ENCODE data around the gene SNAPC3.

Gene SNAPC3

DNA sequence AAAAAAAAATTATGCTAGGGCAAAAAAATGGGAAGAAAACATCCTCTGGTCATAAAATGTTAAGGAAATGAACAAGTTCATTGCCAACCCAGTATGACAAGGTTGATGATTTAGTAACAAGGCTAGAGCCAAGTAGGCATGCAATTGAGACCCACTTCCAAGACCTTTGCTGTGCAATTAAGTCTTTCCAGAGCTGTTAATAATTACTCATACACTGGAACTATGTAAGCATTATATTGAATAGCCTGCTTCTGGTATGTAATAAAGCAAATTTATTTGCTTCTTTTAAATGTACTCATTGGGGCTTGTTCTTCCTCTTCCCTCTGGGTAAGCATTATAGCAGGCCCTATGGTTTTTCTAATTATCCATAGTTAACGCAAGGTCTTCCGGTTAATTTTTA is 32.5 kb upstream of the SNAPC3 start:
- H3K4me1 ChIP-seq (ENCODE audit: control insufficient read depth, insufficient read depth, low read length): no peaks in the 10 kb centered on the region
- no peak overlapping the region for H3K27ac ChIP-seq (ENCODE audit: low read depth, low read length)
- H3K27me3 ChIP-seq (ENCODE audit: control insufficient read depth, insufficient read depth, low read length): no peaks in the 10 kb centered on the region
- H3K4me3 ChIP-seq (ENCODE audit: low read depth, low read length): no peak overlapping the region
- H3K9ac ChIP-seq (ENCODE audit: low read depth, low read length): no peak overlapping the region
- H3K9me3 ChIP-seq (ENCODE audit: control insufficient read depth, insufficient read depth, low read length): no peaks in the 10 kb centered on the region
- H3K36me3 ChIP-seq (ENCODE audit: control insufficient read depth, insufficient read depth, low read length): no peaks in the 10 kb centered on the region

DNA sequence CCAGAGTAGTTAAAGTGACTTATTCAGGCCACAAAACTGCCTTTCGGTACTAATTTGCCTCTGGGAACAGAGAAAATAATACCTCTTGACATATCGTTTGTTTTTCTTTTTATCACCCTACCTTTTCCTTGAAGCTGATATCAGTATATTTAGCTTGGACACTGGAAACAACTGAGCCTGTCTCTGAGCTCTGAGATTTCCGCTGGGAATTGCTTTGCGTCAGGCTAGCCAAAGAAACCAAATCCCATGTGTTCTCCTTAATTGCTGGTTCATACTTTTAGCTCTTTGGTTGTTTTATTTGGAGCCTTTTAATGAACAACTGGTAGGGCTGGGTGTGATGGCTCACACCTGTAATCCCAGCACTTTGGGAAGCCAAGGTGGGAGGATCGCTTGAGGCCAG is 30.3 kb upstream of the SNAPC3 start:
- Histone ChIP-seq H3K9ac (ENCODE audit: low read depth, low read length) (no peak overlapping the region), H3K9me3 (ENCODE audit: control insufficient read depth, insufficient read depth, low read length) (no peaks in the 10 kb centered on the region), H3K4me3 (ENCODE audit: low read depth, low read length) (no peak overlapping the region), H3K27ac (ENCODE audit: low read depth, low read length) (no peak overlapping the region), H3K4me1 (ENCODE audit: control insufficient read depth, insufficient read depth, low read length) (no peaks in the 10 kb centered on the region), H3K27me3 (ENCODE audit: control insufficient read depth, insufficient read depth, low read length) (no peaks in the 10 kb centered on the region), H3K36me3 (ENCODE audit: control insufficient read depth, insufficient read depth, low read length) (no peaks in the 10 kb centered on the region)

DNA sequence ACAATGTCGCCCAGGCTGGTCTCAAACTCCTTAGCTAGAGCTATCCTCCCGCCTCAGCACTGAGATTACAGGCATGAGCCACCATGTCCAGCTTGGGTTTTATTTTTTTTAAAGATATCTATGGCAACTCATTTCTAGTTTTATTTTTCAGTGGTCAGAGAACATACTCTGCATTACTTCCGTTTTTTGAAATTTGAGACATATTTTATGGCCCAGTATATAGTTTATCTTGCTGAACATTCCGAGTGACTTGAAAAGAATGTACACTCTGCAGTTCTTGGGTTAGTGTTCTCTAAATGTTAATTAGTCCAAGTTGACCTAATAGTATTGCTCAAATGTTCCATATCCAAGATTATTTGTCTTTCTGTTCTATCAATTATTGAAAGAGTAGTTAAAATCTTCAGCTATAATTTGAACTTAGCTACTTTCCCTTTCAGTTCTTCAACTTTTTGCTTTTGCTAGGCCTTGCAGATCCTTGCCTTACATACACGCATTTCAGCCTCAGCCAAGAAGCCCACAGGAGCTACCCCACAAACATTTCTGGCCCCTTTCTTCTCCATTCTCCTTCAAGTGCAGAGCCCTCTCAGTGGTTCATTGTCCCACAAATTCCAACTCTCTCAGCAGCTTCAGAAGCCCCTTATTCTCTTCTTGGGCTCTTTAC is 22.3 kb upstream of the SNAPC3 start:
- Histone ChIP-seq H3K36me3 (ENCODE audit: control insufficient read depth, insufficient read depth, low read length) (no peaks in the 10 kb centered on the region), H3K4me3 (ENCODE audit: low read depth, low read length) (no peak overlapping the region), H3K27me3 (ENCODE audit: control insufficient read depth, insufficient read depth, low read length) (no peaks in the 10 kb centered on the region), H3K27ac (ENCODE audit: low read depth, low read length) (no peak overlapping the region), H3K4me1 (ENCODE audit: control insufficient read depth, insufficient read depth, low read length) (no peaks in the 10 kb centered on the region; the same call in 1 of the 2 replicates), H3K9ac (ENCODE audit: low read depth, low read length) (no peak overlapping the region), H3K9me3 (ENCODE audit: control insufficient read depth, insufficient read depth, low read length) (no peaks in the 10 kb centered on the region)

DNA sequence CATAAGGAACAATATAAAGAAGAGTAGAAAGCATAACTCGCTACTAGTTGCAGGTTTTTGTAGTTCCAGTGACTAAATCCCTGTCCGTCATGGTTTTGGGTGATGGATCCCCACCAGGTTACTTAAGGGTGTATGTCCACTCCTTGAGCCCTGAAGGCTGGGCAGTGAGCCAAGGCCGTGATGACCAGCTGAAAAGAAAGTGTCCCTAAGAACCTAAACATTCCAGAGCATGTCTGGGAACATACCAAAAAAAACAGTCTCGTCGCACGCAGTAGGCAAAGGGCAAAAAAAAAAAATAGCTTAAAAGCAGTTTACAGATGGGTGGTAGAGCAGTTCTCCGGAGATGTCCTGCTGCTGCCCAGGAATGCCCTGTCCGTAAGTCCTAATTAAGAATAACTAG is 21.4 kb upstream of the SNAPC3 start:
- no peaks in the 10 kb centered on the region for H3K36me3 ChIP-seq (ENCODE audit: control insufficient read depth, insufficient read depth, low read length)
- H3K9ac ChIP-seq (ENCODE audit: low read depth, low read length): no peak overlapping the region
- H3K27ac ChIP-seq (ENCODE audit: low read depth, low read length): no peak overlapping the region
- no peaks in the 10 kb centered on the region for H3K9me3 ChIP-seq (ENCODE audit: control insufficient read depth, insufficient read depth, low read length)
- no peak overlapping the region for H3K4me3 ChIP-seq (ENCODE audit: low read depth, low read length)
- no peaks in the 10 kb centered on the region for H3K27me3 ChIP-seq (ENCODE audit: control insufficient read depth, insufficient read depth, low read length)
- no peaks in the 10 kb centered on the region; the same call in 1 of the 2 replicates for H3K4me1 ChIP-seq (ENCODE audit: control insufficient read depth, insufficient read depth, low read length)

DNA sequence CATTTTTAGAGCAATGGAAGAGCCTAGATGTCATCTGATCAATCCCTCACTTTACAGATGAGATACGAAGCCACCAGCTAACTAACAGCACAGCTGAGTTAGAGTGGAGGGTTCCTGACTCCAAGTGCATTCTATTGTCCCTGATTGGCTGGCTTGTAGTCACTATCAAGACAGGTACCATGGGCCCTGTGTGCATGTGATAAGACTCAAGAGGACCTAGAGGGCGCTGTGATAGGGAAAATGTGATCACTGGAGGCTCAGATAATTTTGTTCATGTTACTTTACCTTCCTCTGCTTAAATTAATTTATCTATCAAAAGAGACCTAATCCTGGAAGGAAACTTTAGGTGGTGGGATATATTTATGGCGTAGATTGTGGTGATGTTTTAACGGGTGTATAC is 19.5 kb upstream of the SNAPC3 start:
- no peaks in the 10 kb centered on the region; the same call in 1 of the 2 replicates for H3K4me1 ChIP-seq (ENCODE audit: control insufficient read depth, insufficient read depth, low read length)
- H3K36me3 ChIP-seq (ENCODE audit: control insufficient read depth, insufficient read depth, low read length): no peaks in the 10 kb centered on the region
- H3K9ac ChIP-seq (ENCODE audit: low read depth, low read length): no peak overlapping the region
- H3K4me3 ChIP-seq (ENCODE audit: low read depth, low read length): no peak overlapping the region
- no peak overlapping the region for H3K27ac ChIP-seq (ENCODE audit: low read depth, low read length)
- no peaks in the 10 kb centered on the region for H3K9me3 ChIP-seq (ENCODE audit: control insufficient read depth, insufficient read depth, low read length)
- H3K27me3 ChIP-seq (ENCODE audit: control insufficient read depth, insufficient read depth, low read length): no peaks in the 10 kb centered on the region

DNA sequence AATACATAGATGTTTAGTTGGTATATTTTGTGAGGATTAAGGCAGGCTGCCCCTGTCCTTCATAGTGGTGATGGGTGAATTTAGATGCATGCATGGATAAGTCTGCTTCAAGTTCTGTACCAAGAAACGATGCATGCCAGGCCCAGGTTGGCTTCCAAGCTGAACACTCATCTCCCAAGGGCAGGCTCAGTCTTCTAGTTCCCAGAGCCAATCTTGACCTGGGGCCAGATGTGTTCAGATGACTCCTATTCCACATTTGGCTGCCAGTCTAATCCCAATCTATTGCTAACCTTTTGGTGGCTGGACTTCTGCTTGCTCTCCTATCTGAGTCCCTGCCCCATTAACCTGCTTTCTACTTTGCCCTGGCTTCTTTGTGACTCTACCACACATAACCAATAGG is 18.5 kb upstream of the SNAPC3 start:
- H3K9ac ChIP-seq (ENCODE audit: low read depth, low read length): no peak overlapping the region
- H3K4me1 ChIP-seq (ENCODE audit: control insufficient read depth, insufficient read depth, low read length): no peaks in the 10 kb centered on the region; the same call in 1 of the 2 replicates
- H3K27me3 ChIP-seq (ENCODE audit: control insufficient read depth, insufficient read depth, low read length): no peaks in the 10 kb centered on the region
- no peaks in the 10 kb centered on the region for H3K9me3 ChIP-seq (ENCODE audit: control insufficient read depth, insufficient read depth, low read length)
- H3K27ac ChIP-seq (ENCODE audit: low read depth, low read length): no peak overlapping the region
- no peaks in the 10 kb centered on the region for H3K36me3 ChIP-seq (ENCODE audit: control insufficient read depth, insufficient read depth, low read length)
- no peak overlapping the region for H3K4me3 ChIP-seq (ENCODE audit: low read depth, low read length)

DNA sequence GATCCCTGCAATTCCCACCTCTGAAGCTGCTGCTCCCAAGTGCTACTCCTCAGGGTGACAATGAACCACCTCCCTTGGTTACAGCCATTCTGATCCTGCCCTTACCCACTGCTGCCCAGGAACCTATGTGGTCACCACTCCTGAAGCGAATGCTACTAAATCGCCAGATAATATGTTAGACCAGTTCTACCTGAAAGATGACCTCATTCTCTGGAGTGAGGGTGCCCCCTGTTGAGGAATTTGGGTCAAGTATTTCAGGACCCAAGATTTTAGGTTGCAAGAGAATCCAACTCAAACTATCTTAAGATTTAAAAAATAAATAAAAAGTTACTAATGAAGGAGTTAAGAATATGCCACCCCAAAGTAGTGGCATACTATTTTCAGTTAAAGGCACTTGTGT is 5.8 kb upstream of the SNAPC3 start:
- Histone ChIP-seq H3K36me3 (ENCODE audit: control insufficient read depth, insufficient read depth, low read length) (no peaks in the 10 kb centered on the region), H3K27ac (ENCODE audit: low read depth, low read length) (no peak overlapping the region), H3K4me1 (ENCODE audit: control insufficient read depth, insufficient read depth, low read length) (peaks cover 10% of the 10 kb centered on the region), H3K27me3 (ENCODE audit: control insufficient read depth, insufficient read depth, low read length) (no peaks in the 10 kb centered on the region), H3K9ac (ENCODE audit: low read depth, low read length) (no peak overlapping the region), H3K9me3 (ENCODE audit: control insufficient read depth, insufficient read depth, low read length) (no peaks in the 10 kb centered on the region), H3K4me3 (ENCODE audit: low read depth, low read length) (no peak overlapping the region)

DNA sequence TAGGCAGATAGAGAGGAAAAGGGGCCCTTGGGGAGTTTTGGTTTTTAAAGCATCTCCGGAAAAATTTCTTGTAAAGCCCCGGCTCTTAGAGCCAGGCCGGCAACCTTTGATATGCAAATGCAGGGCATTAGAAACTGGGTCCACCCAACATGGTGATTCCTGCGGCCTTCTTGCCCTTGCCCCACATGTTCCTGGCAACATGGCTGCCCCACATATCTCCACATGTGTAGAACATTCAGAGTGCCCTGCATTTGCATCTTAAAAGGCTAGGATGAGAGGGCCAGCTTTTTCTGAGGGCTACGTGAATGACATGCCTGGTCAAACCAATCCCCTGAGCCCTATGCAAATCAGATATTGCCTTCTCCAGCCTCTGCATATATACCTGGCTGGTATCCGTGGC is 5.0 kb upstream of the SNAPC3 start:
- no peaks in the 10 kb centered on the region for H3K36me3 ChIP-seq (ENCODE audit: control insufficient read depth, insufficient read depth, low read length)
- no peak overlapping the region for H3K27ac ChIP-seq (ENCODE audit: low read depth, low read length)
- no peaks in the 10 kb centered on the region for H3K27me3 ChIP-seq (ENCODE audit: control insufficient read depth, insufficient read depth, low read length)
- no peak overlapping the region for H3K9ac ChIP-seq (ENCODE audit: low read depth, low read length)
- H3K9me3 ChIP-seq (ENCODE audit: control insufficient read depth, insufficient read depth, low read length): no peaks in the 10 kb centered on the region
- H3K4me1 ChIP-seq (ENCODE audit: control insufficient read depth, insufficient read depth, low read length): peaks cover 14% of the 10 kb centered on the region
- no peak overlapping the region for H3K4me3 ChIP-seq (ENCODE audit: low read depth, low read length)

DNA sequence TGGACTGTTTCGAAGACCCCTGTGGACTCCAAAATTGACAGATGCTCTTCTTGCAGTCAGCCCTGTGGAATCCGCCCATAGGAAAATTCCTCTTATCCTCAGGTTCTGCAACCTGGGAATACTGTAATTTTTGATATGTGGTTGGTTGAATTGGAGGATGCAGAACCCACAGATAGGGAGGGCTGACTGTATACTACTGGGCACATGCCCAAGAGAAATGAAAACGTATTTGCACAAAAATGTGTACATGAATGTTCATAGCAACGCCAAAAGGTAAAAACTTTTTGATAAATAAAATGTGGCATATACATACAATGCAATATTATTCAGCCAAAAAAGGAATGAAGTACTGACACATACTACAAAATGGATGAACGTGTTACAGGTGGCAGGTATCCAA is 1.9 kb upstream of the SNAPC3 start:
- Histone ChIP-seq H3K27me3 (ENCODE audit: control insufficient read depth, insufficient read depth, low read length) (no peaks in the 10 kb centered on the region), H3K9me3 (ENCODE audit: control insufficient read depth, insufficient read depth, low read length) (no peaks in the 10 kb centered on the region), H3K4me3 (ENCODE audit: low read depth, low read length) (no peak overlapping the region), H3K4me1 (ENCODE audit: control insufficient read depth, insufficient read depth, low read length) (peaks cover 14% of the 10 kb centered on the region), H3K9ac (ENCODE audit: low read depth, low read length) (no peak overlapping the region), H3K36me3 (ENCODE audit: control insufficient read depth, insufficient read depth, low read length) (peaks cover 19% of the 10 kb centered on the region), H3K27ac (ENCODE audit: low read depth, low read length) (no peak overlapping the region)

DNA sequence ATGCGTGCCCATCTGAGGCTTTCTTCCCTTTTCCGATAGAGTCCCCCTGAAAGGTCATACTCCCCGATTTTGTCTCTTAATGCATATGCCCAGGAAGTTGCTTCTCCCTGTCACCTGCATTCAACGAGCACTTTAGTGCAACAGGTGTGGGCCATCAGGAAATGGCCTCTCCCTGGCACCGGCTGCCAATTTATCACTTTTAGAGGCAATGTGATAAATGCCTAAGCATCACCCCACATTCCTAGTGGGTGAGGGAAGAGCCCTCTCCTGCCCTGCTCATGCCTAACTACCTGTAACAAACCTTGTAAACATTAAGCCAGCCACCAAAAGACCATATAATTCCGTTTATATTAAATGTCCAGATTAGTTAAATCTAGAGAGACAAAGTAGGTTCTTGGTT is 1.1 kb upstream of the SNAPC3 start:
- Histone ChIP-seq H3K9ac (ENCODE audit: low read depth, low read length) (no peak overlapping the region), H3K9me3 (ENCODE audit: control insufficient read depth, insufficient read depth, low read length) (no peaks in the 10 kb centered on the region), H3K27ac (ENCODE audit: low read depth, low read length) (no peak overlapping the region), H3K36me3 (ENCODE audit: control insufficient read depth, insufficient read depth, low read length) (peaks cover 27% of the 10 kb centered on the region), H3K27me3 (ENCODE audit: control insufficient read depth, insufficient read depth, low read length) (no peaks in the 10 kb centered on the region), H3K4me1 (ENCODE audit: control insufficient read depth, insufficient read depth, low read length) (peaks cover 14% of the 10 kb centered on the region), H3K4me3 (ENCODE audit: low read depth, low read length) (no peak overlapping the region)

DNA sequence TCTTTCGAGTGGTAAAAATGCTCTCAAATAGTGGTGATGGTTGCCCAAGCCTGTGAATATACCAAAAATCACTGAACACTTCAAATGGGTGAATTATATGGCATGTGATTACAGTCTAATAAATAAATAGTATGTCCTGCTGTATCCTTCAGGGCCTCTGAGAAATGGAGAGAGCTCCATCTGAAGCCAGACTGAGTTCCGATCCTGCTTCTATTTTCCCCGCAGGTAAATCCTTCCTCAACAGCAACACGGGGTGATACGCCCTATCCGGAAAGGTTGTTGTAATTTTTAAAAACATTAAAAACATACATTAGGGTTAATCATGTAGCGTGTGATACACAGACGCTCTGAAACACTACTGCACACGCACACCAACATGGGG is 695 bp upstream of the SNAPC3 start:
- H3K4me1 ChIP-seq (ENCODE audit: control insufficient read depth, insufficient read depth, low read length): peaks cover 12% of the 10 kb centered on the region
- H3K9ac ChIP-seq (ENCODE audit: low read depth, low read length): peak overlapping the region; percentile 83
- H3K4me3 ChIP-seq (ENCODE audit: low read depth, low read length): peak overlapping the region; percentile 96
- H3K9me3 ChIP-seq (ENCODE audit: control insufficient read depth, insufficient read depth, low read length): no peaks in the 10 kb centered on the region
- H3K27me3 ChIP-seq (ENCODE audit: control insufficient read depth, insufficient read depth, low read length): no peaks in the 10 kb centered on the region
- peak overlapping the region; percentile 88 for H3K27ac ChIP-seq (ENCODE audit: low read depth, low read length)
- peaks cover 31% of the 10 kb centered on the region for H3K36me3 ChIP-seq (ENCODE audit: control insufficient read depth, insufficient read depth, low read length)

Data from HUES48 (cell line).